ENCODE measurements around the gene LIMCH1. TPM values are rescaled to one million over a fixed set of nuclear protein-coding genes. Genes with fewer than 3 reads are reported as not detected.

LIMCH1 gene
- total and polyA plus RNA-seq, 2 of the 8 experiments (the other 6 are each of a cell fraction or from before 2014, with no cell fraction given), result 2.7 to 3.0 TPM

DNA sequence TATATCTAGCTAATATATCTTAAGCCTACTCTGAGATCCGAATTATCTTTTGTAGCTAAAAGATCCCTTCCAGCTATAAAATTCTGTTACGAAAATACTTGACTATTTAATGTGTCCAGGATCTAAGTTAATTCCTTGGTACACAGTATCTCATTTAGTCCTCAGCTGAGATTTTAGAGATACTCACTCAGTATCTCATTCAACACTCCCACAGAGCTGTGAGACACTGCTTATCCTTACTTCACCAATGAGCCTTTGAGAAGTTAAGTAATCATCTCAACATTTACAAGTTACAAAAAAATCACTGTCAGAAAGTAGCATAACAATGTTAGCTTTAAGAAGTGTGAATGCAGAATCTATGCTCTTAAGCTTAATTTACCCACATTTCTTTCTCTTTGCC lies 76.6 kb downstream of the LIMCH1 start:
- Histone ChIP-seq H2AK5ac (ENCODE audit: low read depth, low read length) (no peak overlapping the region), H2BK12ac (ENCODE audit: low read depth, low read length) (no peak overlapping the region), H2AFZ (ENCODE audit: low read length) (no peak overlapping the region), H3K56ac (replicated peaks; ENCODE audit: insufficient read length, low read depth, low read length) (no peak overlapping the region), H3K27ac (ENCODE audit: low read depth, low read length) (no peak overlapping the region), H3K4ac (replicated peaks; ENCODE audit: insufficient read length, low read depth, low read length) (no peak overlapping the region), H2BK120ac (replicated peaks; ENCODE audit: low read depth, low read length) (no peak overlapping the region), H3K23ac (ENCODE audit: insufficient read length) (no peak overlapping the region), H4K20me1 (replicated peaks in 1 of 2; ENCODE audit: control insufficient read depth in 1 of 2, insufficient read depth in 2 of 2, low read length in 2 of 2) (no peaks in the 10 kb centered on the region), H3K27me3 (replicated peaks in 1 of 4; ENCODE audit: control insufficient read depth in 3 of 4, extremely low read depth in 1 of 4, insufficient read depth in 3 of 4, low read length in 3 of 4) (peaks cover 0 to 8% (median 3%) of the 10 kb centered on the region in 4 experiments; a peak in 4 of 7 replicates), H3K14ac (ENCODE audit: insufficient read length) (no peak overlapping the region), H4K91ac (replicated peaks; ENCODE audit: insufficient read length, low read length) (no peak overlapping the region), H3K4me2 (ENCODE audit: insufficient read depth in 1 of 2, low read depth in 2 of 2, low read length in 2 of 2) (no peak overlapping the region; a peak in 1 of 4 replicates), H3K9me3 (ENCODE audit: insufficient read depth in 2 of 2, low read depth in 1 of 2, low read length in 1 of 2) (no peaks in the 10 kb centered on the region), H3K36me3 (ENCODE audit: control insufficient read depth in 2 of 4, insufficient read depth in 4 of 4, low read length in 3 of 4) (no peaks in the 10 kb centered on the region), H2BK20ac (ENCODE audit: low read length) (no peak overlapping the region), H3K4me3 (ENCODE audit: extremely low read depth in 1 of 4, insufficient read depth in 2 of 4, low read depth in 3 of 4, low read length in 4 of 4) (no peak overlapping the region), H2BK15ac (ENCODE audit: low read length) (no peak overlapping the region), H3K9ac (replicated peaks in 1 of 4; ENCODE audit: extremely low read depth in 1 of 4, low read depth in 3 of 4, low read length in 3 of 4) (no peak overlapping the region), H3K79me1 (ENCODE audit: low read depth, low read length) (no peaks in the 10 kb centered on the region), H4K8ac (ENCODE audit: extremely low read depth, insufficient read depth, low read length) (no peak overlapping the region), H4K5ac (ENCODE audit: insufficient read length, low read depth, low read length) (no peak overlapping the region), H3K4me1 (replicated peaks in 1 of 4; ENCODE audit: control insufficient read depth in 3 of 4, insufficient read depth in 4 of 4, low read length in 3 of 4) (peaks cover 5 to 16% (median 10%) of the 10 kb centered on the region in 4 experiments; a peak in 5 of 7 replicates), H2BK5ac (ENCODE audit: low read depth, low read length) (no peak overlapping the region), H3K18ac (ENCODE audit: extremely low read depth, low read length) (no peak overlapping the region), H3K79me2 (ENCODE audit: control insufficient read depth in 1 of 2, insufficient read depth in 2 of 2, low read length in 2 of 2) (no peaks in the 10 kb centered on the region), H3K23me2 (ENCODE audit: low read depth, low read length) (no peaks in the 10 kb centered on the region)
- FAIRE-seq (no peak), DNase-seq (ENCODE audit: low read depth in 1 of 2, low spot score in 2 of 2) (no peak)
- CTCF ChIA-PET (ENCODE audit: partially characterized antibody), result interaction anchor here (0.7 to 3.3 kb wide), 4 partner anchors 21 to 142 kb away, joined by 3 to 17 read pairs (median 3); no protein-coding TSS in a partner anchor
- POLR2A ChIA-PET (ENCODE audit: partially characterized antibody), result interaction anchor here (1.0 kb wide), 1 partner anchor 357 kb away, joined by 4 read pairs; the partner anchor contains the start of gene UCHL1
- 83% methylated on average over 2 of the region's 2 CpGs; no CpG with 5 or more reads in 1 of the 2 experiments for WGBS, 2 experiments (ENCODE audit: extremely low coverage in 1 of 2, insufficient coverage in 1 of 2, insufficient read length in 1 of 2, insufficient replicate concordance in 2 of 2, low coverage in 1 of 2, low lambda C conversion rate in 2 of 2, missing lambda C conversion rate in 1 of 2)
- TF ChIP-seq GTF2F1 (IDR thresholded peaks at IDR 0.05; ENCODE audit: borderline replicate concordance, low read depth, low read length), result no peak
- no peak for TF ChIP-seq TAF1 (IDR thresholded peaks at IDR 0.05; ENCODE audit: low read depth, low read length)
- no peak for TF ChIP-seq CEBPB (IDR thresholded peaks at IDR 0.05; ENCODE audit: low read depth, low read length)
- no peak for TF ChIP-seq SIN3A (conservative IDR thresholded peaks at IDR 0.05 in 1 of 2, IDR thresholded peaks at IDR 0.05 in 1 of 2; ENCODE audit: low read depth in 1 of 2, low read length in 2 of 2)
- no peak for TF ChIP-seq POLR2AphosphoS5 (IDR thresholded peaks at IDR 0.05; ENCODE audit: low read depth, low read length)
- no peak for TF ChIP-seq RFX5 (IDR thresholded peaks at IDR 0.05; ENCODE audit: borderline replicate concordance, low read depth, low read length)
- TF ChIP-seq FOSL1 (IDR thresholded peaks at IDR 0.05; ENCODE audit: insufficient read depth, low read depth, low read length), result no peak
- TF ChIP-seq, protein P1, sequence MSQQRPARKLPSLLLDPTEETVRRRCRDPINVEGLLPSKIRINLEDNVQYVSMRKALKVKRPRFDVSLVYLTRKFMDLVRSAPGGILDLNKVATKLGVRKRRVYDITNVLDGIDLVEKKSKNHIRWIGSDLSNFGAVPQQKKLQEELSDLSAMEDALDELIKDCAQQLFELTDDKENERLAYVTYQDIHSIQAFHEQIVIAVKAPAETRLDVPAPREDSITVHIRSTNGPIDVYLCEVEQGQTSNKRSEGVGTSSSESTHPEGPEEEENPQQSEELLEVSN (IDR thresholded peaks at IDR 0.05), result no peak
- TF ChIP-seq JUND (IDR thresholded peaks at IDR 0.05; ENCODE audit: low read length), result no peak
- TF ChIP-seq MAFK (IDR thresholded peaks at IDR 0.05; ENCODE audit: low read depth, low read length), result no peak
- TF ChIP-seq SP2 (IDR thresholded peaks at IDR 0.05; ENCODE audit: low read length), result no peak
- no peak for TF ChIP-seq NANOG (IDR thresholded peaks at IDR 0.05; ENCODE audit: insufficient read depth, low read depth, low read length, poor library complexity, severe bottlenecking)
- no peak for TF ChIP-seq CHD1 (IDR thresholded peaks at IDR 0.05; ENCODE audit: low read depth, low read length)
- TF ChIP-seq CBX8 (IDR thresholded peaks at IDR 0.05; ENCODE audit: borderline replicate concordance, low read depth, low read length), result no peak
